GM21381 (cell line): Measurements from ENCODE around the gene OPN1SW.

Experiments
- ATAC-seq: cut with Tn5 transposase; IDR thresholded peaks from one replicate; pipeline ENCODE4 v1.9.1; 2021; ENCODE audit warnings: mild to moderate bottlenecking, moderate library complexity; ENCODE audit not compliant: unreplicated experiment

The OPN1SW gene

GRCh38 chr7:128763541-128763940, 12.1 kb downstream of the OPN1SW start:
- no peak for ATAC-seq

- ATAC-seq = no peak
These were observed 16.4 kb downstream of the OPN1SW start for GRCh38 chr7:128759242-128759641.

GRCh38 chr7:128758553-128758952, 17.0 kb downstream of the OPN1SW start:
- ATAC-seq = no peak

GRCh38 chr7:128757203-128757602, 18.4 kb downstream of the OPN1SW start:
- ATAC-seq = no peak

GRCh38 chr7:128755819-128756476, 19.6 kb downstream of the OPN1SW start:
- no peak for ATAC-seq

- no peak for ATAC-seq
These were observed 20.3 kb downstream of the OPN1SW start for GRCh38 chr7:128755075-128755818.

DNA sequence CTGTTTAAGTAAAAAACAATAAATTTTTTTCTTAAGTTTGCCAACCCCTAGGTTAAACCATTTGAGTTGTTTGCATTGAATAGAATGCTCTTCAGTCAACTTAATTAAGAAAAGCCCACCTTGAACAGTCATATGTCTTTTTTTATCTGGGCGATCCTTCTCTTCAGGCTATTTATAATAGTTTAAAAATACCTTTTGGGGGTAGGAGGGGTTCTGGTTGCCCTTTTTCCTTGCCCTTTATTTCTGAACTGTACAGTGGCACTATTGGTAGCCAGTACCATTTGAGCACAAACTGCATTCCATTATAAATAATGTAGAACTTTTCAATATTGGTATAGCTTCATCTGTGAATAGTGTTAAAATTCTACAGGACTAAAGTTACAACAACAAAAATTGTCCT, 23.3 kb downstream of the OPN1SW start:
- no peak for ATAC-seq

DNA sequence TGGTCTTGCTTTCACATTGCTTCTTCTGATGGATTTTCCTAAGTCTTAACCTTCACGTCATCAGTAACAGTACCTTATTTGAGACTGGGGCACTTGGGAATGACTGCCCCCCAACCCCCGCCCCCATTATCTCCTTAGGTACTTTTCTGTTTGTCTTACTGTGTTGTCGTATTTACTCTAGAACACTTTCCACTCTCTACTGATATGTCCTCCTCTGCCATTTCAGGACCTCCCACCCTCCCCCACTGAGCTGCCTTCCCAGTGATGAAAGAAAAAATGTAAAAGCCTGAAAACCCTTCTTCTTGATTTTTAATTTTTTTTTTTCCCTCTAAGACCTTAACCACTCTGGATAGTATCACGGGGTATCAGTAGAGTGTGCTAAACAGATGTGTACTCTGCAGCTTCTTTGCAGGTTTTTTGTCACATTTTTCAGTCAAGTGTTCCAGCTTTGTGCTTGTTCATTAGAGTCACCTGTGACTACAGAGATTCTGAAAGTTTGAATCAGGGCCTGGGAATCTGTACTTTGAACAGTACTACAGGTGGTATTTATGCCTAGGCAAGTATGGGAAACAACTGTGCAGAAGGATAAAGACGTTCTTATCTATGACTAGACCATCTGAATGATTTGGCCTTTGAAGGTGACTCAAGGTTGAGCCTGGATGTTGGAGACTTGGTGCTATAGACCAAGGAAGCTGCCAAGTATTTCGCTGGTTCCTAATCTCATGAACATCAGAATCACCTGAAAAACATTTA, 28.1 kb downstream of the OPN1SW start:
- no peak for ATAC-seq

GRCh38 chr7:128745706-128746105, 29.9 kb downstream of the OPN1SW start:
- ATAC-seq = no peak

GRCh38 chr7:128744366-128744905, 31.2 kb downstream of the OPN1SW start:
- no peak for ATAC-seq

DNA sequence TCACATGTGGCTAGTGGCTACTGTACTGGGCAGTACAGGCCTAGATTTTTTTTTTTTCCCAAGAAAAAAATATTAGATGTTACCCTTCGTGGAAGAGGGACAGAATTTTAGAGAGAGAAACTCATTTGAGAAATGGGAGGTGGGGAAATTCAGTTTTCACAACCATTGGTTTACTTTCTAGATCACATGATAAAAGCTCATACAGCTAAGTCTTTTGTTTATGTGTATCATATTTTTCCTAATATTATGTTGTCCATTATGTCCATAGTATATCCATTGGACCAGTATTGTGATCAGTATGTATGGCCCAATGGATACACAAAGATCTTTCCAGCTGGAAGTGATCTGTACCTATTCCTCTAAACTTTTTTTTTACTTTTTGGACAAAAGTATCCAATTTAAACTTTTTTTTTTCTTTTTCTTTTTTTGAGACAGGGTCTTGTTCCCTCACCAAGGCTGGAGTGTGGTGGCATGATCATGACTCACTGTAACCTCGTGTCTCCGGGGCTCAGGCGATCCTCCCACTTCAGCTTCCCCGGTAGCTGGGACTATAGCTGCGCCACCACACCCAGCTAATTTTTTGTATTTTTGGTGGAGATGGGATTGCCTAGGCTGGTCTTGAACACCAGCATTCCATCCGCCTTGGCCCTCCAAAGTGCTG, 32.4 kb downstream of the OPN1SW start:
- ATAC-seq = no peak

GRCh38 chr7:128742206-128742605, 33.4 kb downstream of the OPN1SW start:
- ATAC-seq = no peak

GRCh38 chr7:128741491-128741890, 34.1 kb downstream of the OPN1SW start:
- ATAC-seq = no peak

GRCh38 chr7:128740996-128741395, 34.6 kb downstream of the OPN1SW start:
- no peak for ATAC-seq

DNA sequence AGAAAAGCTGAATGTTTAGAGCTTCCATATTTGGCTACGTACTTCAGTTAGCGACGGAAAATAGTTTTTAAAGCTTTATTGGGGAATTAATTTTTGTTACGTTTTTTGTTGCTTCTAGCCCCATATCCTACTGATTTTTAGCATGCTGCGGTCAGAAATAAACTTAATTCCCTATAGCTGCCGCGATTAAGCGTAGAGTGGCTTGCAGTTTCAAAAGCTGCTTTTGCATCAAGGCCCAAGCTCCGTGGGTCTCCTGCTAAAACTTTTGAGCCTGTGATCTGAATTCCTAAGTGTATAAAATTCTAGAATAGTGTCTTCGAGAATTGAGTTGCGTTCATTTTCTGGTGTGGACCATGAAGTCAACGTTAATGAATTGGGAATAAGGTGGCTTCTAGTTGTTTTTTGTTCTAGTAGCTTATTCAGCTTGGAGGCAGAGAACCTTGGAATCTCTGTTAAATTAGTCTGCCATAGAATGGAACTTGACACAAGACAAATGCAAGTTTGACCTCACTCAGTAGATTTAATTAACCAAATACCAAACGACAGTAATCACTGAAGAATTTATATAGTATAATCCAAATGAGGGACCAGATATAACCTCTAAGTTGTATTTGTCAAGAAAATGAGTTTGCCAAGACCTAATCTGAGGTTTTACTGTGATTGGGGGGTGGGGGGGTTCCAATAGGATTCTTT, 35.5 kb downstream of the OPN1SW start:
- ATAC-seq = no peak

DNA sequence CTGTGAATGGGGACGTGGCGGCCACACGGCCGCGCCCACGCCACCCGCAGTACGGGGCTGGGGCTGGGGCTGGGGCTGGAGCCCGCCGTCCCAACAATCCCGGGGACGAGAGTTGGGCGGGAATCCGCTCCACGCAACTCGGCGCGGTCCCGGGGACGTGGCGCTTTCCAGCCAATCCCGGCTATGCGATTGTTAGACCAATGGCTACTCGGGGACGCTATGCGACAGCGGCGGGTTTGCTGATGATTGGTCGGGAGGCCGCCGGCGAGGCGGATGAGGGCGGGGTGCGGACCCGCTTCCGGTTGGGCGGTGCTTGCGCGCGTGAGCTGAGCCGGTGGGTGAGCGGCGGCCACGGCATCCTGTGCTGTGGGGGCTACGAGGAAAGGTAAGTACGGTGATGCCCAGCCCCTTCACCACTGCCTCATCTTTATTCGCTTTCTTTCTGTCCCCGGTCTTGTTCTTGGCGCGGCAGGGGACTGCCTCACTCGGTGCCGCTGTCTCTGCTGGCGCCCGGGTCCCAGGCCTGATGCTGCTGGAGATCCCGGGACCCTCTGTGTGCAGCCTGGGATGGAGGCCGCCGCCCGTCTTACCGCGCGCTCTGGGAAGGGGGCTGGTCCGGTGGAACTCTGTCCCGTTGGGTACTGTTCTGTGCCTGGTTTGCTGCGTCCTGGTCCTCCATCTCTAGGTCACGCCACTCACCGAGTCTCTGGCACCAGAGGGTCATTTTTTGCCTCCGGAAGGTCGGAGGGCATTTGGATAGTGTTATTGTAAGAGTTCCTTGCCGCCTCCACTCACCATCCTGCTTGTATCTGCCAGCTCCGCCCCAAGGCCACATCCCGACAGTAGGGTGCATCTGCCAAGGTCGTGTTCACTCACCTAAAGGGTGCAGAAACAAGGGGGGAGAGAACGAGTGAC, 36.3 kb downstream of the OPN1SW start, which contains the start of gene CALU:
Gene CALU (plus strand): TSS at position 312 of the 915 bp plus-strand sequence. CDS start 9,225 bp downstream, outside the sequence.
- ATAC-seq = peak; percentile 98

GRCh38 chr7:128738570-128739047, 37.0 kb downstream of the OPN1SW start:
- ATAC-seq = no peak

DNA sequence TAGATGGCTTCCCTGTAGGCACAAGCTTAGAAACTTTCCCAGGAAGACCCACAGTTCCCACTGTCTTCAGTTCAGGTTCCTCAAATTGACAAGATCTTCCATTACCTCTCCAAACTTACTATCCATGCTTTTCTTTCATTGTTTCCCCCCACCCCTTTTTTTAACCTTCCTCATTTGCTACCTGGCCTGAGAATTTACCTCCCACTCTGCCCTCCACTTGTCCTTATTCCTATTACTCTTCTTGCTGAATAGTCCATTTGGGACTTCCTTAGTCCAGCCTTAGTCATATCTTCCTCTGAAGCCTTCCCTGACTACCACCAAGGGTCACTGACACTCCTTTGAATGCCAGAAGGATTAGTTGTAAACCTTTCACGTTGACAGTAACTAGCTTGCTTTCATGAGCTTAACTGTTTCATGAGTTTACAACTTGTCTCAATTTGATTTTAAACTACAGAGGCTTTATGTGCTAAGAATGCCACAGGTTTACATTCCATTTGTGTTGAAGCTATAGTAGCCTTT, 37.7 kb downstream of the OPN1SW start:
- no peak for ATAC-seq

GRCh38 chr7:128737441-128737840, 38.2 kb downstream of the OPN1SW start:
- ATAC-seq = no peak
